K562 (cell line): ENCODE data around the gene MB21D2. TPM values are rescaled to one million over a fixed set of nuclear protein-coding genes. Genes with fewer than 3 reads are reported as not detected.

Experiments used
- ATAC-seq: fragments of 200-7000 bp; cut with Tn5 transposase; 3 replicates; pipeline ENCODE4 v1.9.1; 2020; ENCODE audit warnings: moderate library complexity
- BruUV-seq: library from RNA; stranded (reverse); fragments of 400-500 nt; replicated peaks from 2 replicates; lab custom pipeline; 2021; lab: Mats Ljungman, UMichigan
- CTCF ChIA-PET: fragments of 300-600 bp; formaldehyde crosslinking; extraction: SDS; loops from one replicate; lab custom pipeline; 2021; ENCODE audit warnings: low intra/inter-chr PET ratio; lab: Yijun Ruan, JAX
- POLR2A ChIA-PET: fragments of 300-600, 350-650 bp; sonication (Branson Sonifier 250); formaldehyde crosslinking; extraction: SDS; loops from one replicate; lab custom pipeline; 2021; ENCODE audit warnings: antibody characterized with exemption, inconsistent platforms; lab: Yijun Ruan, JAX
- DNase-seq, 4 experiments: peaks; one replicate each; pipeline versions ENCODE4 v3.0.0 to v3.0.0-alpha.2; 2011 to 2018; ENCODE audit warnings: low spot score in 3 of 4, mixed read lengths in 3 of 4; ENCODE audit errors: extremely low read depth in 1 of 4
- FAIRE-seq: peaks from 2 replicates; lab custom pipeline; 2011; peaks lifted over from hg19 to GRCh38; lab: Jason Lieb, UNC
- H2AFZ ChIP-seq: 2 replicates; pipeline ENCODE4 v1.6.0; 2011; ENCODE audit warnings: low read depth, low read length, control low read depth, inconsistent platforms
- H3K27ac ChIP-seq: fragments of 200-600 bp; 3 replicates; pipeline ENCODE4 v1.8.0; 2011; ENCODE audit warnings: low read depth, mild to moderate bottlenecking, control low read depth, inconsistent platforms, low read length, moderate library complexity, mixed read lengths; ENCODE audit errors: extremely low read depth
- H3K27me3 ChIP-seq, 2 experiments: fragments of 300-600 bp in 1 of 2; 2 replicates in 1 of 2; 3 replicates in 1 of 2; pipeline versions ENCODE4 v1.6.0 to v1.8.0; 2011; ENCODE audit warnings: inconsistent platforms in 2 of 2, low read length in 2 of 2, mild to moderate bottlenecking in 1 of 2, mixed read lengths in 1 of 2, moderate library complexity in 1 of 2; ENCODE audit not compliant: control insufficient read depth in 2 of 2, insufficient read depth in 2 of 2
- H3K36me3 ChIP-seq: fragments of 300-600 bp; 3 replicates; pipeline ENCODE4 v1.8.0; 2011; ENCODE audit warnings: mild to moderate bottlenecking, low read length, inconsistent platforms; ENCODE audit not compliant: control insufficient read depth, insufficient read depth
- H3K4me1 ChIP-seq, 2 experiments: fragments of 200-600 bp in 1 of 2; replicated peaks in 1 of 2; 2 replicates in 1 of 2; 3 replicates in 1 of 2; pipeline versions ENCODE4 v1.5.1 to v1.8.0; 2011; ENCODE audit warnings: inconsistent platforms in 2 of 2, low read length in 2 of 2, mild to moderate bottlenecking in 1 of 2, mixed read lengths in 1 of 2, moderate library complexity in 1 of 2; ENCODE audit not compliant: control insufficient read depth in 2 of 2, insufficient read depth in 2 of 2
- H3K4me2 ChIP-seq: 2 replicates; pipeline ENCODE4 v1.6.1; 2011; ENCODE audit warnings: low read length, control low read depth, inconsistent platforms, mixed read lengths; ENCODE audit not compliant: insufficient read depth
- H3K4me3 ChIP-seq: fragments of 200-600 bp; sonication (generic), shearing (Covaris generic); 2 replicates; pipeline ENCODE4 v1.5.1; 2016; ENCODE audit warnings: control low read depth, inconsistent platforms
- H3K79me2 ChIP-seq: fragments of 200-600 bp; 3 replicates; pipeline ENCODE4 v1.8.0; 2011; ENCODE audit warnings: low read length, inconsistent platforms; ENCODE audit not compliant: control insufficient read depth, insufficient read depth
- H3K9ac ChIP-seq, 2 experiments: 2 replicates each; pipeline versions ENCODE4 v1.6.0 to v1.6.1; 2011; ENCODE audit warnings: low read depth in 2 of 2, low read length in 2 of 2, control low read depth in 1 of 2, inconsistent platforms in 1 of 2, mild to moderate bottlenecking in 1 of 2, mixed read lengths in 1 of 2; ENCODE audit not compliant: insufficient read depth in 1 of 2
- H3K9me1 ChIP-seq: one replicate; pipeline ENCODE4 v1.6.0; 2011; ENCODE audit warnings: inconsistent platforms, mild to moderate bottlenecking, low read length, moderate library complexity; ENCODE audit not compliant: control insufficient read depth, insufficient read depth
- H3K9me3 ChIP-seq: replicated peaks from 2 replicates; pipeline ENCODE4 v1.5.1; 2011; ENCODE audit warnings: low read depth, low read length, inconsistent platforms; ENCODE audit not compliant: control insufficient read depth, insufficient read depth
- H4K20me1 ChIP-seq: replicated peaks from 2 replicates; pipeline ENCODE4 v1.6.1; 2011; ENCODE audit warnings: low read length, inconsistent platforms, mixed read lengths; ENCODE audit not compliant: control insufficient read depth, insufficient read depth
- PRPF4 ChIP-seq: fragments of 200-400 bp; formaldehyde crosslinking; IDR thresholded peaks from one replicate; pipeline ENCODE4 v1.6.1; 2017; ENCODE audit warnings: low read length, low read depth, mild to moderate bottlenecking; ENCODE audit not compliant: insufficient read depth, poor library complexity, severe bottlenecking
- SMARCE1 ChIP-seq: fragments of 450-650 bp; IDR thresholded peaks from 2 replicates; pipeline ENCODE4 v1.7.1; 2016; ENCODE audit warnings: mild to moderate bottlenecking
- TFAP4 ChIP-seq: sonication (generic); formaldehyde crosslinking; IDR thresholded peaks from 2 replicates; pipeline ENCODE4 v1.8.0; 2022; ENCODE audit warnings: missing genetic modification reagents, mild to moderate bottlenecking, moderate library complexity, borderline replicate concordance
- WGBS: fragments of 100-300 bp; shearing (Covaris generic); methylation state at CpG from one replicate; pipeline ENCODE4 v1.1.6; 2016; ENCODE audit warnings: low coverage, mixed read lengths; ENCODE audit not compliant: insufficient coverage; ENCODE audit errors: missing lambda C conversion rate; 5-methylcytosine and 5-hydroxymethylcytosine counted together
- in situ Hi-C: fragments of 300-500 bp; cut with MboI; formaldehyde crosslinking; loops from 4 replicates; pipeline ENCODE4 v1.15.0; 2018; ENCODE audit warnings: inconsistent platforms, mixed read lengths
- intact Hi-C: fragments of 100-400 bp; cut with micrococcal nuclease; formaldehyde crosslinking; loops from 2 replicates; pipeline ENCODE4 v1.14.2; 2022
- polyA plus RNA-seq, 8 experiments: library from polyadenylated mRNA; depleted of rRNA in 4 of 8; stranded (reverse) in 5 of 8; unstranded in 3 of 8; fragments of >200 nt; fragmentation: Nextera tagmentation in 2 of 8; fragmentation: Illumina TruSeq in 1 of 8; extraction: Ambion mirVana in 2 of 8; extraction: Trizol in 1 of 8; gene quantifications; 2 replicates each; pipeline versions ENCODE4 v1.2.1 to v1.2.3, GENCODE V29; 2011 to 2014; ENCODE audit warnings: inconsistent platforms in 1 of 8, missing spikeins in 1 of 8
- total RNA-seq, 7 experiments: library from RNA; depleted of rRNA in 6 of 7; stranded (reverse); fragments of >200 nt in 6 of 7; fragmentation: Illumina TruSeq in 2 of 7; extraction: Trizol in 2 of 7; gene quantifications; 2 replicates each; pipeline versions ENCODE4 v1.2.1 to v1.2.3, GENCODE V29; 2011 to 2021; ENCODE audit warnings: low replicate concordance in 1 of 7
- TF ChIP-seq, protein P1 (sequence below): fragments of 250-450 bp; sonication (Bioruptor Pico); IDR thresholded peaks from 2 replicates; pipeline ENCODE4 v1.4.0; 2020; ENCODE audit warnings: borderline replicate concordance
- TF ChIP-seq, protein P2 (sequence below): fragments of 250-450 bp; sonication (Bioruptor Pico); IDR thresholded peaks from 2 replicates; pipeline ENCODE4 v1.5.0; 2020; ENCODE audit warnings: mild to moderate bottlenecking, borderline replicate concordance
- TF ChIP-seq, protein P3 (sequence below): fragments of 450-650 bp; IDR thresholded peaks from 2 replicates; pipeline ENCODE4 v1.6.1; 2017; ENCODE audit warnings: antibody characterized with exemption, mild to moderate bottlenecking

MB21D2 gene
- total and polyA plus RNA-seq, 9 of the 15 experiments (the other 6 are each of a cell fraction or from before 2014, with no cell fraction given): 0.01 TPM; not detected in 8

DNA sequence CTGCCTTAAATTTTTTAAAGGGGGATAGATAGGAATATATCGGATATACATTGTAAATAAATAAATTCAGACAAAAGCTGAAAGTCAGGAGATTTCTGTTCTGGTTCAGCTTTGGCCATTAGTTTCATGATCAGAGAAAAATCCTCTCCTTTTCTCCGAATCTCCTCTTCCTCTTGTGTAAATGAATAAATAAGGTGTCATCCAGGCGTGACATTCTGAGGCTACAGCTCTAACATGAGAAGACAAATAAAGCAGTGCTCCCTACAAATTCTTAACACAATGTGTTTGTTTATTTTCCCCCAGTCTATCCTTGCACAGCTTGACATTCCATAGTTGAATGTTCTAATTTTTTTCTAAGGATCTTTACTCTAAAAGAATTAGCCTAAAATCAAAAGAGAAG lies 9.4 kb upstream of the MB21D2 start:
- H3K36me3 ChIP-seq: no peaks in the 10 kb centered on the region
- CTCF ChIA-PET: no interaction called here
- H4K20me1 ChIP-seq: no peaks in the 10 kb centered on the region
- TF ChIP-seq, protein P1, sequence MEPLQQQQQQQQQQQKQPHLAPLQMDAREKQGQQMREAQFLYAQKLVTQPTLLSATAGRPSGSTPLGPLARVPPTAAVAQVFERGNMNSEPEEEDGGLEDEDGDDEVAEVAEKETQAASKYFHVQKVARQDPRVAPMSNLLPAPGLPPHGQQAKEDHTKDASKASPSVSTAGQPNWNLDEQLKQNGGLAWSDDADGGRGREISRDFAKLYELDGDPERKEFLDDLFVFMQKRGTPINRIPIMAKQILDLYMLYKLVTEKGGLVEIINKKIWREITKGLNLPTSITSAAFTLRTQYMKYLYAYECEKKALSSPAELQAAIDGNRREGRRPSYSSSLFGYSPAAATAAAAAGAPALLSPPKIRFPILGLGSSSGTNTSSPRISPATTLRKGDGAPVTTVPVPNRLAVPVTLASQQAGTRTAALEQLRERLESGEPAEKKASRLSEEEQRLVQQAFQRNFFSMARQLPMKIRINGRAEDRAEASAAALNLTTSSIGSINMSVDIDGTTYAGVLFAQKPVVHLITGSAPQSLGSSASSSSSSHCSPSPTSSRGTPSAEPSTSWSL (CRISPR knock-in tag): no peak
- no peak for TF ChIP-seq PRPF4
- no peak for TF ChIP-seq SMARCE1
- TF ChIP-seq, all 486 proteins: peak for 0
- in situ Hi-C loops: no loop called here
- H3K4me1 ChIP-seq: no peaks in the 10 kb centered on the region
- no peak for FAIRE-seq
- H3K4me3 ChIP-seq: no peak overlapping the region
- H2AFZ ChIP-seq: no peak overlapping the region
- no peak overlapping the region for H3K9ac ChIP-seq
- POLR2A ChIA-PET: no interaction called here
- H3K4me2 ChIP-seq: no peak overlapping the region
- 0% methylated on average over 3 of the region's 3 CpGs for WGBS
- H3K9me3 ChIP-seq: no peaks in the 10 kb centered on the region
- H3K27ac ChIP-seq: no peak overlapping the region
- no peaks in the 10 kb centered on the region for H3K79me2 ChIP-seq
- ATAC-seq: no peak
- intact Hi-C loops: no loop called here
- no peak for DNase-seq
- no TSS peak for BruUV-seq
- H3K27me3 ChIP-seq: no peaks in the 10 kb centered on the region; a peak in 1 of 5 replicates
- no peaks in the 10 kb centered on the region for H3K9me1 ChIP-seq

- Histone ChIP-seq H3K9ac (no peak overlapping the region), H4K20me1 (no peaks in the 10 kb centered on the region), H3K4me3 (no peak overlapping the region), H3K27ac (no peak overlapping the region), H3K4me2 (no peak overlapping the region), H3K36me3 (no peaks in the 10 kb centered on the region), H3K27me3 (peaks cover 0 to 10% of the 10 kb centered on the region in 2 experiments; a peak in 2 of 5 replicates), H3K4me1 (no peaks in the 10 kb centered on the region), H3K9me3 (no peaks in the 10 kb centered on the region), H3K79me2 (no peaks in the 10 kb centered on the region), H3K9me1 (no peaks in the 10 kb centered on the region), H2AFZ (no peak overlapping the region)
- in situ Hi-C loops: no loop called here
- FAIRE-seq: no peak
- ChIA-PET CTCF (no interaction called here), POLR2A (no interaction called here)
- intact Hi-C loops: no loop called here
- 0% methylated on average over 2 of the region's 2 CpGs for WGBS
- DNase-seq: no peak
- no peak for ATAC-seq
- no TSS peak for BruUV-seq
- TF ChIP-seq, protein P2, sequence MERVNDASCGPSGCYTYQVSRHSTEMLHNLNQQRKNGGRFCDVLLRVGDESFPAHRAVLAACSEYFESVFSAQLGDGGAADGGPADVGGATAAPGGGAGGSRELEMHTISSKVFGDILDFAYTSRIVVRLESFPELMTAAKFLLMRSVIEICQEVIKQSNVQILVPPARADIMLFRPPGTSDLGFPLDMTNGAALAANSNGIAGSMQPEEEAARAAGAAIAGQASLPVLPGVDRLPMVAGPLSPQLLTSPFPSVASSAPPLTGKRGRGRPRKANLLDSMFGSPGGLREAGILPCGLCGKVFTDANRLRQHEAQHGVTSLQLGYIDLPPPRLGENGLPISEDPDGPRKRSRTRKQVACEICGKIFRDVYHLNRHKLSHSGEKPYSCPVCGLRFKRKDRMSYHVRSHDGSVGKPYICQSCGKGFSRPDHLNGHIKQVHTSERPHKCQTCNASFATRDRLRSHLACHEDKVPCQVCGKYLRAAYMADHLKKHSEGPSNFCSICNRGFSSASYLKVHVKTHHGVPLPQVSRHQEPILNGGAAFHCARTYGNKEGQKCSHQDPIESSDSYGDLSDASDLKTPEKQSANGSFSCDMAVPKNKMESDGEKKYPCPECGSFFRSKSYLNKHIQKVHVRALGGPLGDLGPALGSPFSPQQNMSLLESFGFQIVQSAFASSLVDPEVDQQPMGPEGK (CRISPR knock-in tag): no peak
- TF ChIP-seq TFAP4 (CRISPR knock-in tag): no peak
- TF ChIP-seq, protein P3, sequence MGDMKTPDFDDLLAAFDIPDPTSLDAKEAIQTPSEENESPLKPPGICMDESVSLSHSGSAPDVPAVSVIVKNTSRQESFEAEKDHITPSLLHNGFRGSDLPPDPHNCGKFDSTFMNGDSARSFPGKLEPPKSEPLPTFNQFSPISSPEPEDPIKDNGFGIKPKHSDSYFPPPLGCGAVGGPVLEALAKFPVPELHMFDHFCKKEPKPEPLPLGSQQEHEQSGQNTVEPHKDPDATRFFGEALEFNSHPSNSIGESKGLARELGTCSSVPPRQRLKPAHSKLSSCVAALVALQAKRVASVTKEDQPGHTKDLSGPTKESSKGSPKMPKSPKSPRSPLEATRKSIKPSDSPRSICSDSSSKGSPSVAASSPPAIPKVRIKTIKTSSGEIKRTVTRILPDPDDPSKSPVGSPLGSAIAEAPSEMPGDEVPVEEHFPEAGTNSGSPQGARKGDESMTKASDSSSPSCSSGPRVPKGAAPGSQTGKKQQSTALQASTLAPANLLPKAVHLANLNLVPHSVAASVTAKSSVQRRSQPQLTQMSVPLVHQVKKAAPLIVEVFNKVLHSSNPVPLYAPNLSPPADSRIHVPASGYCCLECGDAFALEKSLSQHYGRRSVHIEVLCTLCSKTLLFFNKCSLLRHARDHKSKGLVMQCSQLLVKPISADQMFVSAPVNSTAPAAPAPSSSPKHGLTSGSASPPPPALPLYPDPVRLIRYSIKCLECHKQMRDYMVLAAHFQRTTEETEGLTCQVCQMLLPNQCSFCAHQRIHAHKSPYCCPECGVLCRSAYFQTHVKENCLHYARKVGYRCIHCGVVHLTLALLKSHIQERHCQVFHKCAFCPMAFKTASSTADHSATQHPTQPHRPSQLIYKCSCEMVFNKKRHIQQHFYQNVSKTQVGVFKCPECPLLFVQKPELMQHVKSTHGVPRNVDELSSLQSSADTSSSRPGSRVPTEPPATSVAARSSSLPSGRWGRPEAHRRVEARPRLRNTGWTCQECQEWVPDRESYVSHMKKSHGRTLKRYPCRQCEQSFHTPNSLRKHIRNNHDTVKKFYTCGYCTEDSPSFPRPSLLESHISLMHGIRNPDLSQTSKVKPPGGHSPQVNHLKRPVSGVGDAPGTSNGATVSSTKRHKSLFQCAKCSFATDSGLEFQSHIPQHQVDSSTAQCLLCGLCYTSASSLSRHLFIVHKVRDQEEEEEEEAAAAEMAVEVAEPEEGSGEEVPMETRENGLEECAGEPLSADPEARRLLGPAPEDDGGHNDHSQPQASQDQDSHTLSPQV: no peak
Measured at GRCh38 chr3:192923731-192924130, 6.1 kb upstream of the MB21D2 start.
